ENCODE measurements around the gene AKR7A2. TPM values are rescaled to one million over a fixed set of nuclear protein-coding genes. Genes with fewer than 3 reads are reported as not detected.

Gene AKR7A2
- total and polyA plus RNA-seq, 9 of the 15 experiments (the other 6 are each of a cell fraction or from before 2014, with no cell fraction given) = 2.0 to 78.4 (median 49.4) TPM

DNA sequence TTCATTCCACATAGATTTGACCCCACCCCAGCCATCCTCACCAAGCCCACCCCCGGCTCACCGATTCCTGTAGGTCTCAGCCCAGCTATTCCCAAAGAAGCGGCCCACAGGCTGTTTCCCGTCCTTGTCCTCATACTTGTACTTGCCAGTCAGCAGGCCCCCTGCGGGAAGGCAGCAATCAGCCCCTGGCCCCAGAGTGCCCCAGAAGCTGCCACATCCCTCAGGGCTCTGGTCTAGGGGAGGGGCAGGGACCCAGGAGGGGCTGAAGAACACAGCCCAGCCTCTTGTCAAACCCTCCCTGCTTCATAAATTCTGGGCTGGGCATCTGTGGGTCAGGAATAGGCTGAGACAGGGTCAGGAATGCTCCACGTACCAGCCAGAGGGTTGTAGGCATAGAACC lies 5.0 kb downstream of the AKR7A2 start (continued):
- TF ChIP-seq, protein P1, sequence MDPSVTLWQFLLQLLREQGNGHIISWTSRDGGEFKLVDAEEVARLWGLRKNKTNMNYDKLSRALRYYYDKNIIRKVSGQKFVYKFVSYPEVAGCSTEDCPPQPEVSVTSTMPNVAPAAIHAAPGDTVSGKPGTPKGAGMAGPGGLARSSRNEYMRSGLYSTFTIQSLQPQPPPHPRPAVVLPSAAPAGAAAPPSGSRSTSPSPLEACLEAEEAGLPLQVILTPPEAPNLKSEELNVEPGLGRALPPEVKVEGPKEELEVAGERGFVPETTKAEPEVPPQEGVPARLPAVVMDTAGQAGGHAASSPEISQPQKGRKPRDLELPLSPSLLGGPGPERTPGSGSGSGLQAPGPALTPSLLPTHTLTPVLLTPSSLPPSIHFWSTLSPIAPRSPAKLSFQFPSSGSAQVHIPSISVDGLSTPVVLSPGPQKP (CRISPR knock-in tag; IDR thresholded peaks at IDR 0.05) = no peak
- TF ChIP-seq EGR1 (conservative IDR thresholded peaks at IDR 0.05) = no peak
- TF ChIP-seq MCM3 (IDR thresholded peaks at IDR 0.05) = no peak
- TF ChIP-seq SOX6 (IDR thresholded peaks at IDR 0.05) = no peak
- no peak for TF ChIP-seq CHD4 (IDR thresholded peaks at IDR 0.05; ENCODE audit: insufficient read depth, insufficient replicate concordance, low read depth, low read length, poor library complexity, severe bottlenecking)
- no peak for TF ChIP-seq MCM5 (IDR thresholded peaks at IDR 0.05; ENCODE audit: low read depth)
- TF ChIP-seq, protein P2, sequence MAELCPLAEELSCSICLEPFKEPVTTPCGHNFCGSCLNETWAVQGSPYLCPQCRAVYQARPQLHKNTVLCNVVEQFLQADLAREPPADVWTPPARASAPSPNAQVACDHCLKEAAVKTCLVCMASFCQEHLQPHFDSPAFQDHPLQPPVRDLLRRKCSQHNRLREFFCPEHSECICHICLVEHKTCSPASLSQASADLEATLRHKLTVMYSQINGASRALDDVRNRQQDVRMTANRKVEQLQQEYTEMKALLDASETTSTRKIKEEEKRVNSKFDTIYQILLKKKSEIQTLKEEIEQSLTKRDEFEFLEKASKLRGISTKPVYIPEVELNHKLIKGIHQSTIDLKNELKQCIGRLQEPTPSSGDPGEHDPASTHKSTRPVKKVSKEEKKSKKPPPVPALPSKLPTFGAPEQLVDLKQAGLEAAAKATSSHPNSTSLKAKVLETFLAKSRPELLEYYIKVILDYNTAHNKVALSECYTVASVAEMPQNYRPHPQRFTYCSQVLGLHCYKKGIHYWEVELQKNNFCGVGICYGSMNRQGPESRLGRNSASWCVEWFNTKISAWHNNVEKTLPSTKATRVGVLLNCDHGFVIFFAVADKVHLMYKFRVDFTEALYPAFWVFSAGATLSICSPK (IDR thresholded peaks at IDR 0.05; ENCODE audit: borderline replicate concordance) = no peak
- no peak for TF ChIP-seq ZC3H11A (IDR thresholded peaks at IDR 0.05; ENCODE audit: low read depth, low read length)
- no peak for TF ChIP-seq PRPF4 (IDR thresholded peaks at IDR 0.05; ENCODE audit: insufficient read depth, low read depth, low read length, poor library complexity, severe bottlenecking)
- TF ChIP-seq ZNF354B (CRISPR knock-in tag; IDR thresholded peaks at IDR 0.05) = no peak

Data from K562 (cell line).